Panc1 (cell line): ENCODE data around the gene PLEKHG5. TPM values are rescaled to one million over a fixed set of nuclear protein-coding genes. Genes with fewer than 3 reads are reported as not detected.

Source experiments
- ATAC-seq: fragments of 200-7000 bp; cut with Tn5 transposase; 2 replicates; pipeline ENCODE4 v1.9.1; 2020; ENCODE audit warnings: mild to moderate bottlenecking, moderate library complexity
- BruUV-seq: library from RNA; stranded (reverse); fragments of 400-500 nt; replicated peaks from 2 replicates; lab custom pipeline; 2021; lab: Mats Ljungman, UMichigan
- CTCF ChIA-PET: fragments of 300-600 bp; sonication (Branson Sonifier 250); formaldehyde crosslinking; loops from one replicate; lab custom pipeline; 2022; ENCODE audit warnings: antibody characterized with exemption; lab: Charles Lee
- POLR2A ChIA-PET: fragments of 300-600 bp; sonication (Branson Sonifier 250); formaldehyde crosslinking; loops from one replicate; lab custom pipeline; 2022; ENCODE audit warnings: antibody characterized with exemption; lab: Charles Lee
- DNase-seq: peaks from one replicate; pipeline ENCODE4 v3.0.0-alpha.2; 2010; ENCODE audit warnings: low read depth, low spot score
- H3K27ac ChIP-seq: 2 replicates; pipeline ENCODE4 v1.5.1; 2011; ENCODE audit warnings: mild to moderate bottlenecking, low read length, inconsistent platforms
- H3K27me3 ChIP-seq: fragments of 200-500 bp; sonication (Bioruptor generic); 2 replicates; pipeline ENCODE4 v1.6.0; 2014; ENCODE audit warnings: low read length, inconsistent platforms; ENCODE audit not compliant: control insufficient read depth, insufficient read depth
- H3K36me3 ChIP-seq: fragments of 200-500 bp; sonication (Bioruptor generic); 2 replicates; pipeline ENCODE4 v1.5.1; 2014; ENCODE audit warnings: inconsistent platforms, mild to moderate bottlenecking, low read length, moderate library complexity; ENCODE audit not compliant: control insufficient read depth, insufficient read depth
- H3K4me1 ChIP-seq: 2 replicates; pipeline ENCODE4 v1.5.1; 2011; ENCODE audit warnings: inconsistent platforms, mild to moderate bottlenecking, low read length, moderate library complexity; ENCODE audit not compliant: control insufficient read depth, insufficient read depth
- H3K4me3 ChIP-seq, 2 experiments: 2 replicates each; pipeline ENCODE4 v1.5.1; 2011 to 2012; ENCODE audit warnings: low read depth in 2 of 2, low read length in 2 of 2, mild to moderate bottlenecking in 2 of 2, inconsistent platforms in 1 of 2, moderate library complexity in 1 of 2
- H3K9me3 ChIP-seq: fragments of 200-500 bp; sonication (Bioruptor generic); 2 replicates; pipeline ENCODE4 v1.5.1; 2014; ENCODE audit warnings: low read depth, mild to moderate bottlenecking, inconsistent platforms, low read length, moderate library complexity; ENCODE audit not compliant: control insufficient read depth, insufficient read depth
- CTCF ChIP-seq: fragments of 450-650 bp; IDR thresholded peaks from 2 replicates; pipeline ENCODE4 v1.5.1; 2017; ENCODE audit warnings: mild to moderate bottlenecking
- POLR2AphosphoS5 ChIP-seq: IDR thresholded peaks from 2 replicates; pipeline ENCODE4 v1.6.1; 2012; ENCODE audit warnings: mild to moderate bottlenecking, low read depth, low read length, moderate library complexity
- REST ChIP-seq, 2 experiments: IDR thresholded peaks; 2 replicates each; pipeline ENCODE4 v1.6.1; 2011 to 2012; ENCODE audit warnings: low read depth in 2 of 2, control low read depth in 1 of 2, low read length in 1 of 2, mild to moderate bottlenecking in 1 of 2, moderate library complexity in 1 of 2; ENCODE audit not compliant: insufficient read depth in 1 of 2
- SIN3A ChIP-seq: IDR thresholded peaks from 2 replicates; pipeline ENCODE4 v1.6.1; 2012; ENCODE audit warnings: low read depth, mild to moderate bottlenecking, low read length, moderate library complexity, borderline replicate concordance; ENCODE audit not compliant: insufficient read depth
- TCF7L2 ChIP-seq: IDR thresholded peaks from 2 replicates; pipeline ENCODE4 v1.6.1; 2011; ENCODE audit warnings: mild to moderate bottlenecking, low read depth, low read length, inconsistent platforms
- in situ Hi-C: cut with HindIII; loops from 2 replicates; pipeline ENCODE4 v1.10.0; 2016; ENCODE audit warnings: low sequenced_read_pairs, low pct_unique_long_range_greater_than_20kb
- intact Hi-C: fragments of 100-400 bp; cut with micrococcal nuclease; formaldehyde crosslinking; loops from one replicate; pipeline ENCODE4 v1.10.0; 2022; ENCODE audit not compliant: unreplicated experiment
- total RNA-seq: library from RNA; stranded (reverse); gene quantifications from one replicate; pipeline ENCODE4 v1.2.1, GENCODE V29; 2021; ENCODE audit not compliant: unreplicated experiment

Gene PLEKHG5
- total RNA-seq, 1 experiment from 2014 or later: 6.8 TPM

- DNase-seq (no peak), ATAC-seq (peak; percentile 55; the same call in 1 of the 2 replicates)
- no peaks in the 10 kb centered on the region for H3K4me1 ChIP-seq
- no peak overlapping the region for H3K4me3 ChIP-seq
- no peak overlapping the region for H3K27ac ChIP-seq
- intact Hi-C loops: no loop called here
- no peaks in the 10 kb centered on the region for H3K9me3 ChIP-seq
- ChIA-PET CTCF (no interaction called here), POLR2A (interaction anchor here (0.7 kb wide), 1 partner anchor 50 kb away, joined by 3 read pairs; no protein-coding TSS in a partner anchor)
- no TSS peak for BruUV-seq
- TF ChIP-seq SIN3A: no peak
- no peaks in the 10 kb centered on the region for H3K27me3 ChIP-seq
- peaks cover 17% of the 10 kb centered on the region for H3K36me3 ChIP-seq
- in situ Hi-C loops: no loop called here
Observed at GRCh38 chr1:6530504-6531160, 39.2 kb upstream of the PLEKHG5 start.

GRCh38 chr1:6528492-6528891 lies 37.0 kb upstream of the PLEKHG5 start:
- in situ Hi-C loops: no loop called here
- Histone ChIP-seq H3K9me3 (no peaks in the 10 kb centered on the region), H3K27ac (no peak overlapping the region), H3K4me3 (no peak overlapping the region), H3K27me3 (no peaks in the 10 kb centered on the region), H3K36me3 (peaks cover 17% of the 10 kb centered on the region), H3K4me1 (no peaks in the 10 kb centered on the region)
- intact Hi-C loops: no loop called here
- POLR2A ChIA-PET: no interaction called here
- DNase-seq: no peak
- BruUV-seq: no TSS peak
- TF ChIP-seq SIN3A (no peak), TCF7L2 (no peak), REST (IDR thresholded peaks at IDR 0.05; ENCODE audit: insufficient read depth in 1 of 2, low read depth in 2 of 2, low read length in 1 of 2) (no peak), CTCF (no peak), POLR2AphosphoS5 (no peak)
- CTCF ChIA-PET: no interaction called here
- ATAC-seq: no peak

GRCh38 chr1:6526316-6526715 lies 34.8 kb upstream of the PLEKHG5 start:
- Histone ChIP-seq H3K36me3 (peaks cover 4% of the 10 kb centered on the region), H3K4me1 (no peaks in the 10 kb centered on the region), H3K27me3 (no peaks in the 10 kb centered on the region), H3K4me3 (no peak overlapping the region), H3K27ac (no peak overlapping the region), H3K9me3 (no peaks in the 10 kb centered on the region)
- no TSS peak for BruUV-seq
- intact Hi-C loops (no loop called here), in situ Hi-C loops (no loop called here)
- DNase-seq (no peak), ATAC-seq (no peak)
- CTCF ChIA-PET: no interaction called here
- TF ChIP-seq SIN3A: no peak
- TF ChIP-seq REST (IDR thresholded peaks at IDR 0.05; ENCODE audit: insufficient read depth in 1 of 2, low read depth in 2 of 2, low read length in 1 of 2): no peak
- TF ChIP-seq POLR2AphosphoS5: no peak
- TF ChIP-seq CTCF: no peak
- TF ChIP-seq TCF7L2: no peak
- POLR2A ChIA-PET: no interaction called here
